Neural cell (in vitro differentiated cells): ENCODE measurements around the gene LGSN.
"Not testable (repeated sequence)": the region's sequence is repeated elsewhere in the genome, so short reads cannot be mapped to it uniquely, and the experiment has no call there.

Experiments used
- EP300 ChIP-seq: fragments of 450-650 bp; conservative IDR thresholded peaks from 2 replicates; pipeline ENCODE4 v1.6.1; 2014; ENCODE audit warnings: antibody characterized with exemption, mild to moderate bottlenecking, moderate library complexity; ENCODE audit not compliant: poor library complexity, severe bottlenecking
- EZH2 ChIP-seq: fragments of 200-600, 300-800 bp; shearing (Covaris generic), sonication (generic); IDR thresholded peaks from 2 replicates; pipeline ENCODE4 v1.6.1; 2014; ENCODE audit warnings: antibody characterized with exemption, low read length, borderline replicate concordance, mild to moderate bottlenecking; ENCODE audit not compliant: insufficient read depth, poor library complexity, severe bottlenecking
- MXI1 ChIP-seq: fragments of 450-650 bp; conservative IDR thresholded peaks from 2 replicates; pipeline ENCODE4 v1.6.1; 2014; ENCODE audit warnings: antibody characterized with exemption, mild to moderate bottlenecking; ENCODE audit not compliant: poor library complexity, severe bottlenecking
- POLR2AphosphoS5 ChIP-seq: IDR thresholded peaks from 2 replicates; pipeline ENCODE4 v1.6.1; 2012
- RAD21 ChIP-seq: fragments of 450-650 bp; conservative IDR thresholded peaks from 2 replicates; pipeline ENCODE4 v1.6.1; 2014; ENCODE audit warnings: antibody characterized with exemption, mild to moderate bottlenecking, moderate library complexity
- REST ChIP-seq: IDR thresholded peaks from 2 replicates; pipeline ENCODE4 v1.6.1; 2012; ENCODE audit warnings: borderline replicate concordance
- SMC3 ChIP-seq: fragments of 450-650 bp; conservative IDR thresholded peaks from 2 replicates; pipeline ENCODE4 v1.6.1; 2014; ENCODE audit warnings: antibody characterized with exemption, mild to moderate bottlenecking, moderate library complexity; ENCODE audit not compliant: poor library complexity
- TAF1 ChIP-seq: IDR thresholded peaks from 2 replicates; pipeline ENCODE4 v1.6.1; 2012; ENCODE audit warnings: low read depth
- TF ChIP-seq, protein P1 (sequence below): fragments of 450-650 bp; IDR thresholded peaks from 2 replicates; pipeline ENCODE4 v1.5.1; 2014; ENCODE audit warnings: antibody characterized with exemption, mild to moderate bottlenecking, moderate library complexity; ENCODE audit not compliant: poor library complexity, severe bottlenecking

DNA sequence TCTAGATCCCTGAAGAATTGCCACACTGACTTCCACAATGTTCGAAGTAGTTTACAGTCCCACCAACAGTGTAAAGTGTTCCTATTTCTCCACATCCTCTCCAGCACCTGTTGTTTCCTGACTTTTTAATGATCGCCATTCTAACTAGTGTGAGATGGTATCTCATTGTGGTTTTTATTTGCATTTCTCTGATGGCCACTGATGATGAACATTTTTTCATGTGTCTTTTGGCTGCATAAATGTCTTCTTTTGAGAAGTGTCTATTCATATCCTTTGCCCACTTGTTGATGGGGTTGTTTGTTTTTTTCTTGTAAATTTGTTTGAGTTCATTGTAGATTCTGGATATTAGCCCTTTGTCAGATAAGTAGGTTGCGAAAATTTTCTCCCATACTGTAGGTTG is 37.6 kb upstream of the LGSN start:
- TF ChIP-seq MXI1, POLR2AphosphoS5, EZH2, REST, EP300, TAF1, SMC3, RAD21: not testable (repeated sequence)
- TF ChIP-seq, protein P1, sequence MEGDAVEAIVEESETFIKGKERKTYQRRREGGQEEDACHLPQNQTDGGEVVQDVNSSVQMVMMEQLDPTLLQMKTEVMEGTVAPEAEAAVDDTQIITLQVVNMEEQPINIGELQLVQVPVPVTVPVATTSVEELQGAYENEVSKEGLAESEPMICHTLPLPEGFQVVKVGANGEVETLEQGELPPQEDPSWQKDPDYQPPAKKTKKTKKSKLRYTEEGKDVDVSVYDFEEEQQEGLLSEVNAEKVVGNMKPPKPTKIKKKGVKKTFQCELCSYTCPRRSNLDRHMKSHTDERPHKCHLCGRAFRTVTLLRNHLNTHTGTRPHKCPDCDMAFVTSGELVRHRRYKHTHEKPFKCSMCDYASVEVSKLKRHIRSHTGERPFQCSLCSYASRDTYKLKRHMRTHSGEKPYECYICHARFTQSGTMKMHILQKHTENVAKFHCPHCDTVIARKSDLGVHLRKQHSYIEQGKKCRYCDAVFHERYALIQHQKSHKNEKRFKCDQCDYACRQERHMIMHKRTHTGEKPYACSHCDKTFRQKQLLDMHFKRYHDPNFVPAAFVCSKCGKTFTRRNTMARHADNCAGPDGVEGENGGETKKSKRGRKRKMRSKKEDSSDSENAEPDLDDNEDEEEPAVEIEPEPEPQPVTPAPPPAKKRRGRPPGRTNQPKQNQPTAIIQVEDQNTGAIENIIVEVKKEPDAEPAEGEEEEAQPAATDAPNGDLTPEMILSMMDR = not testable (repeated sequence)
